HS-5 (cell line): ENCODE results near the gene LYL1.
"Not testable (repeated sequence)": the region's sequence is repeated elsewhere in the genome, so short reads cannot be mapped to it uniquely, and the experiment has no call there.

Experiments used
- DNase-seq: peaks from one replicate; pipeline ENCODE4 v3.0.0-alpha.2; 2012; ENCODE audit warnings: low read depth

The LYL1 gene

GRCh38 chr19:13102666-13103580 is at the start of gene LYL1:
Gene LYL1, minus strand, starts transcription at chr19:13102858. Its CDS starts 1,687 bp downstream, at chr19:13101171.
- DNase-seq: no peak

GRCh38 chr19:13151605-13152355 is 49.1 kb upstream of the LYL1 start:
- peak; percentile 87 for DNase-seq

- DNase-seq: no peak
Observed at GRCh38 chr19:13150931-13151604, 48.4 kb upstream of the LYL1 start.

DNA sequence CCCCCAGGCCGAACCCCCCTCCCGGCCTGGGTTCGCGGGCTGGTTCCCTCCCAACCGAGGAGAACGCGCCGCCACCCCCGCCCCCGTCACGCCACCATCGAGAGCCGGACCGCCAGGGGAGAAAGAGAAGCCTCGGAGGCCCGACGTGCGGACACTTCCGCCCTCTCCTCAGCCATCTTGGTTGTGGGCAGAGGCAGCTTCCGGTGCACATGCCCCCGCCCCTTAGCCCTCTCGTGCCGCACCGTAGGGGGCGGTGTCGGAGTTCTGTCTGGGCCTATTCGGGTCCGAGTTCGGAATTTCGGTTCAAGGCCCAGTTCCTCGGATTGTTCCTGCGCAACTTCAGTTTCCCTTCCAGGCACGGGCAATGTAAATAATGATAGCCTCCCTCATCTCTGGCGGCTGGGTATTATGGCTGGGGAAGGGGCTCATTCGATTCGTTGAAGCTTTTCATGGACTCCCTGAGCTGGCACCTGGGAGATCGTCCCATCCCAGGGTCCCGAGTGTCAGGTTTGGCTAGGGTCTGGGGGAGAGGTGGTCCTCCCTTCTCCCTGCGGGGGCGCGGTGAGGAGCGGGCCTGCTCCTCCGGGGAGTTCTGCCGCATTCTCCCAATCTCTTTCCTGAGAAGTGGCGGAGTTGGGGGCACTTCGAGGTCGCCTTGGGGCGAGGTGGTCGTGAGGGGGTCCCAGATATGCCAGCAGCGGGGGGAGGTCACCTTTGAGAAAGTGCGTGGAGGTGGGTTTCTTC is 47.7 kb upstream of the LYL1 start, which contains the start of the genes IER2 and STX10:
IER2 (plus strand) TSS at position 225 of the 744 bp plus-strand sequence. CDS start 2,776 bp downstream, outside the sequence.
STX10 (minus strand) TSS at position 189 of the 744 bp plus-strand sequence. CDS start 202 bp downstream, outside the sequence.
- DNase-seq: peak; percentile 87

DNA sequence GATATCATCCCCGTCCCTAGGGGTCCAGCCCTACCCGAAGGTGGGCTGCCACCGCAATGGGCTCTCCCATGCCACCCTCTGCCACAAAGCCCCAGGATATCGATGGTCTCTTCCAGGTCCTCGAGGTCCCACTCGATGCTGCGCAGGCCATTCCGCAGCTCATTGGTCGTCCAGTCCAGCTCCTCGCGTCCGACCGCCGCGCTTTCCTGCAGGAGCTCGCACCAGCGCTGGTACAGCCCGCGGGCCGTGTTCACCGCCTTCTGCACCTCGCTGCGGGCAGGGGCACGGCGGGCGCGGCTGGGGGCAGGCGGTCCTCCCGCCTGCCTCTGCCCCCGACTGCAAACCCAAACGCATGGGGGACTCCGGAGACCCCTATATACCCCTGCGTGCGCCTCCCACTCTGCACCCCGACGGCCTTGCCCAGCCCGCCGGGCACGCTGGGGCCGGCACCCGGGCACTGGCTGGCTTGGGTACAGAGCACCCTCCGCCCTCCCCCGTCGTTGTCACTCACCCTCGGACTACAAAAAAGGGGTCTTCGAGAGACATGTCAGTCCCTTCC is 47.0 kb upstream of the LYL1 start:
- DNase-seq: no peak

- not testable (repeated sequence) for DNase-seq
Observed at GRCh38 chr19:13149173-13149627, 46.5 kb upstream of the LYL1 start.

DNA sequence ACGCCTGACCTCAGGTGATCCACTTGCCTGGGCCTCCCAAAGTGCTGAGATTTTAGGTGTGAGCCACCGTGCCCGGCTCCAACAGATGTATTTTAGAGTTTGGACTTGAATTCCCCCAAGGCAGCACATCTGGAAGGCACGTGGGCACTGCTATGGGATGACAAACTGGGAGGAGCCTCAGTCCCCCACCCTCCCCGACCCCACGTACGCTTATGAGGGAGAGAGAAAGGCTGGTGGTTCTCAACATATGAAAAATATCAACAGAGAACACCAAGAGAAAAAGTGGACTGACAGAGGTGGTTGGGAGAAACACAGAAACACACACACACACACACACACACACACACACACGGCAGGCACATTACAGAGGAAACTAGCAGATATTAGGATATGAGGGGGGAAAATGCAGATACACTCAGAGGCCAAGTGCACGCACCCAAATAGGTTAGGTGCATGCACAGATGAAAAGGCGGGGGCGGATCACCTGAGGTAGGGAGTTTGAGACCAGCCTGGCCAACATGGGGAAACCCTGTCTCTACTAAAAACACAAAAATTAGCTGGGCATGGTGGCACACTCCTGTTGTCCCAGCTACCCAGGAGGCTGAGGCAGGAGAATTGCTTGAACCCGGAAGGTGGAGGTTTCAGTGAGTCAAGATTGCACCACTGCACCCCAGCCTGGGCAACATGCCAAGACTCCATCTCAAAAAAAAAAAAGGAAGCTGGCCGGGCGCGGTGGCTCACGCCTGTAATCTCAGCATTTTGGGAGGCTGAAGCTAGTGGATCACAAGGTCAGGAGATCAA is 44.3 kb upstream of the LYL1 start:
- no peak for DNase-seq

DNA sequence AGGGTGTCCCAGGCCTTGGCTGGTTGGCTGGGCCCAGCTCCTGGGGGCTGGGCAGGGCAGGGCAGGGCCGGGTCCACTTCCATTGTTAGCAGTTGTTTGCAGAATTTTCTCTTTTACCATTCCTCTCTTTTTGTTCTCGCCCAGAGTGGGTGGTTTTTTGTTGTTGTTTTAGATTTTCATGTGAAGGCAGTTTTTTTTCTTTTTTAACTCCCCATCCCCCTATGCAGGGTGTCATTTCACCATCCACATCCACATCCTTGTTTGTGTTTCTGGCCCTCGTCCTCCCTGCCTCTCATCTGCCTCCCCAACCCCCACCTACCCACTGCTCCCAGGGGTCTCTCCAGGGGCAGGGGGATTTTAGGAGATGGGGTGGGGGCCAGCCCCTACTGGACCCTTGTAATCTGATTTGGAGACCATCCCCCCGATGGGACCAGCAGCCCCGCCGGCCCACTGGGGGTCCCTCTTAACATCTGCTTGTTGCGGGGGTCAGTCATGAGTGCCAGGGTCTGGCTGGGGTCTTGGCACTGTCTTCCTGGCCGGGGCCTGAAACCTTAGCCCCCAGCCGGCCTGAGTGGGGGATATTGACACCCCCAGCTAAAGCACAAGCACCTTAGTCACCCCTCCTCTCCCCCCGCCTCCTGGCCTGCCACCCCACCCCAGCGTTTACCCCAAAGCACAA is 37.1 kb upstream of the LYL1 start:
- DNase-seq: no peak

GRCh38 chr19:13138916-13139198 is 36.2 kb upstream of the LYL1 start:
- DNase-seq: no peak

DNA sequence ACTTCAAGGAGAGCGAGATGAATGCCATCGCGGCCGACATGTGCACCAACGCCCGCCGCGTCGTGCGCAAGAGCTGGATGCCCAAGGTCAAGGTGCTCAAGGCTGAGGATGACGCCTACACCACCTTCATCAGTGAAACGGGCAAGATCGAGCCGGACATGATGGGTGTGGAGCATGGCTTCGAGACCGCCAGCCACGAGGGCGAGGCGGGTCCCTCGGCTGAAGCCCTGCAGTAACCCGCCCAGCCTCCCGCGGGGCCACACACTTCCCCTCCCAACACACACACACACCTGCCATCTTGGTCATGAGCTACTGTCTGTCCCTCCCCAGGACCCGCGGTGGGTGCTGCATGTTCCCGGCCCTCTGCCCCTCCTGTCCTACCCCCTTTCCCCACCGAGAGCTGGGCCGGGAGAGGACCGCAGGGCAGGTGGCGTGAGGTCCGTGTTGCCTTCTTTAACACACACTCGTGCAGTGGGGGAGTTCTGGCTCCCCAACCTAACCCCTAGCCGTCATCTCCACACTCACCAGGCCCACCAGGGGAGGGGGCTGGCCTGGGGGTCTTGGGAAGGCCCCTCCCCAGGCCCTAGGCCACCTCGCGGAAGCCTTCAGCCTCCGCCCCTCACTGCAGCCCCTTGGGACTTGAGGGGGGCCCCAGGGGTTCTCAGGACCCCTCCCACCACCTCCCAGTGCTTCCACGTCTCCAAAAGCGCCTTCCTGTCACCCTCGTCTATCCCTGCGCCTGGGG is 35.7 kb upstream of the LYL1 start:
- DNase-seq: no peak

DNA sequence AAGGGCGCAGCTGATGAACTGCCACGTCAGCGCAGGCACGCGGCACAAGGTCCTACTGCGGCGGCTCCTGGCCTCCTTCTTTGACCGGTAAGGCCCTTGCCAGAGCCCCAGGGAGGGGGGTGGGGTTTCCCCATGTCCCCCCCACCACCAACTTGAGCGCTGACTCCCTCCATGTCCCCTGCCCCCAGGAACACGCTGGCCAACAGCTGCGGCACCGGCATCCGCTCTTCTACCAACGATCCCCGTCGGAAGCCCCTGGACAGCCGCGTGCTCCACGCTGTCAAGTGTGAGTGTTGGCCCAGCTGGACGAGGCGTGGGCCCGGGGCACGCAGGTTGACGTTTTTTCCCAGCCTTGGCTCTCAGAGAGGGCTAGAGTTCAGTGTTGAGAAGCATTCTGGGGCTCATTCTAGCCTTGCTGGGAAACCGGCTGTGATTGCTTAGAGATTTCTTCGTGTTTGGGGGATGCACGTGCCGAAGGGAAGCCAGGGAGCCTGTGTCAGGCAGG is 34.7 kb upstream of the LYL1 start:
- no peak for DNase-seq

DNA sequence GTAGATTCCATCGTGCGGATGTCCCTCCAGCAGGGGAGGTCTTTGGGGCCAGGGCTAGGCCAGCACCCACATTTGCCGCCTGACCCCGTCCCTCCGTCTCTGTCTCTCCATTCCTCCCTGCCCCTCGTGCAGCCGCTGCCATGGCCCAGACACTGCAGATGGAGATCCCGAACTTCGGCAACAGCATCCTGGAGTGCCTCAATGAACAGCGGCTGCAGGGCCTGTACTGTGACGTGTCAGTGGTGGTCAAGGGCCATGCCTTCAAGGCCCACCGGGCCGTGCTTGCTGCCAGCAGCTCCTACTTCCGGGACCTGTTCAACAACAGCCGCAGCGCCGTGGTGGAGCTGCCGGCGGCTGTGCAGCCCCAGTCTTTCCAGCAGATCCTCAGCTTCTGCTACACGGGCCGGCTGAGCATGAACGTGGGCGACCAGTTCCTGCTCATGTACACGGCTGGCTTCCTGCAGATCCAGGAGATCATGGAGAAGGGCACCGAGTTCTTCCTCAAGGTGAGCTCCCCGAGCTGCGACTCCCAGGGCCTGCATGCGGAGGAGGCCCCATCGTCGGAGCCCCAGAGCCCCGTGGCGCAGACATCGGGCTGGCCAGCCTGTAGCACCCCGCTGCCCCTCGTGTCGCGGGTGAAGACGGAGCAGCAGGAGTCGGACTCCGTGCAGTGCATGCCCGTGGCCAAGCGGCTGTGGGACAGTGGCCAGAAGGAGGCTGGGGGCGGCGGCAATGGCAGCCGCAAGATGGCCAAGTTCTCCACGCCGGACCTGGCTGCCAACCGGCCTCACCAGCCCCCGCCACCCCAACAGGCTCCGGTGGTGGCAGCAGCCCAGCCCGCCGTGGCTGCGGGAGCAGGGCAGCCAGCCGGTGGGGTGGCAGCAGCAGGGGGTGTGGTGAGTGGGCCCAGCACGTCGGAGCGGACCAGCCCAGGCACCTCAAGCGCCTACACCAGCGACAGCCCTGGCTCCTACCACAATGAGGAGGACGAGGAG is 32.7 kb upstream of the LYL1 start:
- no peak for DNase-seq

- no peak for DNase-seq
Observed at GRCh38 chr19:13134626-13135025, 32.0 kb upstream of the LYL1 start.

DNA sequence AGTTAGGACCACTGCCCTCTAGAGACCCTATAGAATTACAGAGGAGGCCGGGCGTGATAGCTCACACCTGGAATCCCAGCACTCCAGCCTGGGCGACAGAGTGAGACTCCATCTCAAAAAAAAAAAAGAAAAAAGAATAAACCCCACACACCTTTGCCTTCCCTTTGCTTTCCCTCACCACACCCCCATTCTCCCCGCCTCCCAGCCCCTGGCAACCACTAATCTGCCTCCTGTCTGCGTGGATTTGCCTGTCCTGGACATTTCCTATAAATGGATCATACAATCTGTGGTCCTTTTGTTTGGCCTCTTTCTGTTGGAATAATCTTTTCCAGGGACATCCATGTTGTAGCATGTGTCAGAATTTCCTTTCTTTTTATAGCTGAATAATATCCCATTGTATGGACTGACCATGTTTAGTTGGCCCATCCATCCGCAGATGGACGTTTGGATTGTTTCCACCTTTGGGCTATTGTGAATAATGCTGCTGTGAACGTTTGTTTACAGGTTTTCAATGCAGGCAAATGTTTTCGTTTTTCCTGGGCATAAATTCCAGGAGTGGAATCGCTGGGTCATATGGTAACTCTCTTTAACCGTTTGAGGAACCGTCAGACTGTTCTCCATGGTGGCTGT is 30.7 kb upstream of the LYL1 start:
- DNase-seq: no peak

- peak; percentile 75 for DNase-seq
Observed at GRCh38 chr19:13132471-13133180, 30.0 kb upstream of the LYL1 start.

GRCh38 chr19:13130886-13131490 is 28.3 kb upstream of the LYL1 start:
- no peak for DNase-seq
